UCSD-AML1 (cell line): Measurements from ENCODE around the gene PDIK1L.

Experiments used
- DNase-seq: peaks from one replicate; lab custom pipeline; 2025; ENCODE audit not compliant: unreplicated experiment; lab: John Stamatoyannopoulos, UW

The PDIK1L gene

DNA sequence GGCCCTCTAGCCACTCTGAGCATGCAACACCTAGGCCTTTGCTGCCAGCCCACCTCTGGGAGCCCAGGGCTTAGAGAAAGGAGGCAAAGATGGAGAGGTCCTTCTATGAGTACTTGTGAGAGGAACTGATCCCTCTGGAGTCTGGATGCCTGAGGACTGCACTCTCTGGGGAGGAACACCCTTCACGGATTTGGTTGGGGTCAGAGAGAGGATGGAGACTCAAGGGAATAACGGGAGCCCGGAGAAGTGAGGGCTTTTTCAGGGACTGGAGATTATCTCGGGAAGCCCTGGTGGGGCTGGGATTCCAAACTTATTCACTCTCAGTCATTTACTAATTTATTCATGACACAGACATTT is 57.6 kb downstream of the PDIK1L start:
- no peak for DNase-seq

DNA sequence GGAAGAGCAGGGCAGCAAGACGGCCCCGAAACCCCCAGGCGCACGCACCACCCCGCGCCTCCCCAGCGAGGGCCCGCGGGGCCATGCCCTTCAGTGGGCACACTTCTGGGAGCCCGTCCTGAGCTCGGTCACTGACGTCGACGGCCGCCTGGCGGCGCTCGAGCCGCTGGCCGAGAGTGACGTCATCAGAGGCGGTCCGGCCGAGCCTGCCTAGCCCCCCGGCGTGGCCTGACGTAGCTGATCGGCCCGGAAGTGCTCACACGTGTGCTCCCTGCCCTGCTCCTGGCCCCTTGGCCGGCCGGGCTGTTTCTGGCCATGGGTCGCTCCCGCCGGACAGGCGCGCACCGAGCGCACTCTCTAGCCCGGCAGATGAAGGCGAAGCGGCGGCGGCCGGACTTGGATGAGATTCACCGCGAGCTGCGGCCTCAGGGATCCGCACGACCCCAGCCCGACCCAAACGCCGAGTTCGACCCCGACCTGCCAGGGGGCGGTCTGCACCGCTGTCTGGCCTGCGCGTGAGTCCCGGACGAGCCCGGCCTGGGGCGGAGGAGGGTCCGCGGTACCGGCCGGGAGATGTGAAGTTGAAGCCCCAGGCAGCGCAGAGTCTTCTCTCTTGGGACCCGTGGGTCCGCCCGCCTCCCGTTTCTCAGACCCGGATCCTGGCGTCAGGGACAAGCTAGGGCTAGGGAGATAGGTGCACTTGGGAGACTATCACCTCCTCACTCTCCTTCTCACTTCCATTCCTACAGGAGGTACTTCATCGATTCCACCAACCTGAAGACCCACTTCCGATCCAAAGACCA is 58.2 kb downstream of the PDIK1L start, which contains the start of gene ZNF593:
Gene ZNF593, plus strand, starts transcription at position 240 of the 803 bp plus-strand sequence. Its CDS starts 76 bp downstream, at position 316.
- DNase-seq = peak; percentile 93

DNA sequence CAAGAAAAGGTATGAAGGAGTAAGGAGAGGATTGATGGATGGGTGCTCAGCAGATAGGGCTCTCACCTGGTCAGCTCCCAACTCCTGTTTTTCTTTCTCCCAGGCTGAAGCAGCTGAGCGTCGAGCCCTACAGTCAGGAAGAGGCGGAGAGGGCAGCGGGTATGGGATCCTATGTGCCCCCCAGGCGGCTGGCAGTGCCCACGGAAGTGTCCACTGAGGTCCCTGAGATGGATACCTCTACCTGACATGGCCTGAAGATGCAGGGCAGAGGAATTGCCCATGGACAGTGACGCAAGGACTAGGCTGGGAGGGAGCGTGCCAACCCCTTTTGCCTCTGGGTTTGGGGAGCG is 58.8 kb downstream of the PDIK1L start:
- DNase-seq = no peak

DNA sequence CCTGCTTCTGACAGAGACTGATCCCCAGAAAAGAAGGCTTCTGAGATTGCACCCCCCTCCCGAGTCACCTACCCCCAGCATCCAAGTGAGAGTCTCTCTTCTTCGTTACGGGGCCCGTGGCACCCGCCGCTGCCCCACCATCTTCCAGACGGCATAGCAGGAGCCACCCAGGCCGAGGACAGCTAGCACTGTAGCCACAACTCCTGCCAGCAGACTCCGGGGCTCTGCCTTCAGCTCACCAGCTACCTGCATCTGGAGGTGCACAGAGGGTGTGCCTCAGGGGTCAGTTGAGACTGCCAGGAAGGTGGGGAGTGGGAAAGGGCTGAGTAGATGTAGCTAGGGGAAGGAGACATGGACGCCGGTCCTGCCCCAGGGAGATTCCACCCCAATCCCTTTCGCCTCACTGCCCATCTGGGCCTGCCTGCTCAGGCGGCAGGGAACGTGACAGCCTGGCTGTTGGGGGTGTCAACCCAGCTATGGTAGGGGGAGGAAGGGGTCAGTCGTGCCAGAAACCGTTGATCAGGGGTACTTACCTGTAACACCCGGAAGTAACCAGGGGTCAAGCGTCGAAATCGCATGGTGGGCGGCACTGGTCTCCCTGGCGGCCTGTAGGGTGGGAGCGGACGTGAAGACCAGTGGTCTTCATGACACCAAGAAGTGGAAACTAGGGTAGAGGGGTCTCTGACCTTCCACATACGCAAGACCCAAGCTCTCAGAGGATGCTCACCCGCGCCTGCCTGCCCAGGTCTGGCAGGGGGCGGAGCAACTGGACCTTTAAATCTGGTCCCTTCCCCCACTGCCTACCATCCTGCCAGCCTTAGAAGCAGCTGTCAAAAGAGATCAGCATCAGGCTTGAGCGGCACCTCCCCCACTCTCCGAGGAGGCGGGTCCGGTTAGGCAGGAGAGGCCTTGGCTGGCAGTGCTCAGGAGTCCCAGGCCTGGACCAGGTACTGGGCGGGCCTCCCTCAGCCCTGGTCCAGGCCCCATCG is 59.8 kb downstream of the PDIK1L start, which contains the start of gene ZNF593OS:
Gene ZNF593OS, minus strand, starts transcription at position 749 of the 989 bp plus-strand sequence. Its CDS starts 171 bp downstream, at position 578.
- no peak for DNase-seq
